ENCODE results near the gene MED23. TPM values are rescaled to one million over a fixed set of nuclear protein-coding genes. Genes with fewer than 3 reads are reported as not detected.
"Not testable (repeated sequence)": the region's sequence is repeated elsewhere in the genome, so short reads cannot be mapped to it uniquely, and the experiment has no call there.

Gene MED23
- total RNA-seq, 2 experiments from 2014 or later, result 26.1 to 27.8 TPM

GRCh38 chr6:131565056-131565455 lies 63.0 kb downstream of the MED23 start:
- Mint-ChIP-seq H3K27ac (no peak overlapping the region), H3K9me3 (ENCODE audit: insufficient read depth) (peaks cover 5% of the 10 kb centered on the region), H3K4me1 (ENCODE audit: low read depth) (no peaks in the 10 kb centered on the region), H3K36me3 (ENCODE audit: low read depth) (no peaks in the 10 kb centered on the region), H3K27me3 (ENCODE audit: low read depth) (peaks cover 2% of the 10 kb centered on the region), H3K4me3 (no peak overlapping the region)
- ATAC-seq, result no peak
- ChIA-PET POLR2A (no interaction called here), CTCF (interaction anchor here (1.5 kb wide), 1 partner anchor 366 kb away, joined by 3 read pairs; no protein-coding TSS in a partner anchor)
- DNase-seq, result no peak

- peaks cover 2% of the 10 kb centered on the region for H3K27me3 Mint-ChIP-seq (ENCODE audit: low read depth)
- ChIA-PET CTCF (interaction anchor here (0.9 to 1.1 kb wide), 3 partner anchors 11 to 379 kb away, joined by 3 read pairs; partner anchors contain the start of gene ARG1), POLR2A (no interaction called here)
- no peak overlapping the region for H3K27ac Mint-ChIP-seq
- DNase-seq (no peak), ATAC-seq (no peak)
- no peaks in the 10 kb centered on the region for H3K36me3 Mint-ChIP-seq (ENCODE audit: low read depth)
- no peak overlapping the region for H3K4me3 Mint-ChIP-seq
- H3K4me1 Mint-ChIP-seq (ENCODE audit: low read depth), result no peaks in the 10 kb centered on the region
- H3K9me3 Mint-ChIP-seq (ENCODE audit: insufficient read depth), result peaks cover 5% of the 10 kb centered on the region
Observed at GRCh38 chr6:131561925-131562707, 65.9 kb downstream of the MED23 start.

GRCh38 chr6:131558922-131559321 lies 69.1 kb downstream of the MED23 start:
- Mint-ChIP-seq H3K36me3 (ENCODE audit: low read depth) (no peaks in the 10 kb centered on the region), H3K27ac (no peak overlapping the region), H3K4me1 (ENCODE audit: low read depth) (no peaks in the 10 kb centered on the region), H3K9me3 (ENCODE audit: insufficient read depth) (peaks cover 5% of the 10 kb centered on the region), H3K4me3 (no peak overlapping the region), H3K27me3 (ENCODE audit: low read depth) (no peaks in the 10 kb centered on the region)
- DNase-seq (no peak), ATAC-seq (no peak)
- ChIA-PET CTCF (no interaction called here), POLR2A (no interaction called here)

- no peaks in the 10 kb centered on the region for H3K36me3 Mint-ChIP-seq (ENCODE audit: low read depth)
- POLR2A ChIA-PET, result no interaction called here
- H3K27me3 Mint-ChIP-seq (ENCODE audit: low read depth), result no peaks in the 10 kb centered on the region
- ATAC-seq (no peak), DNase-seq (no peak)
- H3K27ac Mint-ChIP-seq, result no peak overlapping the region
- H3K4me3 Mint-ChIP-seq, result no peak overlapping the region
- H3K4me1 Mint-ChIP-seq (ENCODE audit: low read depth), result no peaks in the 10 kb centered on the region
- peaks cover 5% of the 10 kb centered on the region for H3K9me3 Mint-ChIP-seq (ENCODE audit: insufficient read depth)
- CTCF ChIA-PET, result no interaction called here
Observed at GRCh38 chr6:131555992-131556391, 72.0 kb downstream of the MED23 start.

- Mint-ChIP-seq H3K9me3 (ENCODE audit: insufficient read depth) (no peaks in the 10 kb centered on the region), H3K4me3 (no peak overlapping the region), H3K4me1 (ENCODE audit: low read depth) (no peaks in the 10 kb centered on the region), H3K36me3 (ENCODE audit: low read depth) (no peaks in the 10 kb centered on the region), H3K27me3 (ENCODE audit: low read depth) (peaks cover 11% of the 10 kb centered on the region), H3K27ac (no peak overlapping the region)
- no peak for DNase-seq
- CTCF ChIA-PET, result no interaction called here
- POLR2A ChIA-PET, result no interaction called here
- ATAC-seq, result no peak
Observed at GRCh38 chr6:131552572-131552971, 75.5 kb downstream of the MED23 start.

- no peaks in the 10 kb centered on the region for H3K36me3 Mint-ChIP-seq (ENCODE audit: low read depth)
- H3K27ac Mint-ChIP-seq, result no peak overlapping the region
- POLR2A ChIA-PET, result no interaction called here
- peaks cover 13% of the 10 kb centered on the region for H3K27me3 Mint-ChIP-seq (ENCODE audit: low read depth)
- CTCF ChIA-PET, result no interaction called here
- DNase-seq, result no peak
- H3K9me3 Mint-ChIP-seq (ENCODE audit: insufficient read depth), result no peaks in the 10 kb centered on the region
- ATAC-seq, result no peak
- no peaks in the 10 kb centered on the region for H3K4me1 Mint-ChIP-seq (ENCODE audit: low read depth)
- H3K4me3 Mint-ChIP-seq, result no peak overlapping the region
Observed at GRCh38 chr6:131551902-131552301, 76.1 kb downstream of the MED23 start.

GRCh38 chr6:131549811-131550210 lies 78.2 kb downstream of the MED23 start:
- no peak overlapping the region for H3K27ac Mint-ChIP-seq
- no peaks in the 10 kb centered on the region for H3K9me3 Mint-ChIP-seq (ENCODE audit: insufficient read depth)
- peaks cover 16% of the 10 kb centered on the region for H3K27me3 Mint-ChIP-seq (ENCODE audit: low read depth)
- no peak overlapping the region for H3K4me3 Mint-ChIP-seq
- no peak for DNase-seq
- H3K36me3 Mint-ChIP-seq (ENCODE audit: low read depth), result no peaks in the 10 kb centered on the region
- no peak for ATAC-seq
- CTCF ChIA-PET, result interaction anchor here (1.0 kb wide), 1 partner anchor 30 kb away, joined by 3 read pairs; no protein-coding TSS in a partner anchor
- POLR2A ChIA-PET, result no interaction called here
- H3K4me1 Mint-ChIP-seq (ENCODE audit: low read depth), result no peaks in the 10 kb centered on the region

- Mint-ChIP-seq H3K36me3 (ENCODE audit: low read depth) (no peaks in the 10 kb centered on the region), H3K4me1 (ENCODE audit: low read depth) (no peaks in the 10 kb centered on the region), H3K4me3 (no peak overlapping the region), H3K27ac (no peak overlapping the region), H3K27me3 (ENCODE audit: low read depth) (peaks cover 25% of the 10 kb centered on the region), H3K9me3 (ENCODE audit: insufficient read depth) (no peaks in the 10 kb centered on the region)
- POLR2A ChIA-PET, result no interaction called here
- CTCF ChIA-PET, result interaction anchor here (1.7 kb wide), 1 partner anchor 14 kb away, joined by 5 read pairs; no protein-coding TSS in a partner anchor
- no peak for ATAC-seq
- no peak for DNase-seq
Observed at GRCh38 chr6:131548441-131548840, 79.6 kb downstream of the MED23 start.

GRCh38 chr6:131547488-131547887 lies 80.6 kb downstream of the MED23 start:
- Mint-ChIP-seq H3K4me1 (ENCODE audit: low read depth) (no peaks in the 10 kb centered on the region), H3K27me3 (ENCODE audit: low read depth) (peaks cover 27% of the 10 kb centered on the region), H3K4me3 (no peak overlapping the region), H3K9me3 (ENCODE audit: insufficient read depth) (no peaks in the 10 kb centered on the region), H3K36me3 (ENCODE audit: low read depth) (no peaks in the 10 kb centered on the region), H3K27ac (no peak overlapping the region)
- ATAC-seq (no peak), DNase-seq (no peak)
- CTCF ChIA-PET, result interaction anchor here (1.7 kb wide), 1 partner anchor 13 kb away, joined by 5 read pairs; no protein-coding TSS in a partner anchor
- POLR2A ChIA-PET, result no interaction called here

- POLR2A ChIA-PET, result no interaction called here
- H3K9me3 Mint-ChIP-seq (ENCODE audit: insufficient read depth), result no peaks in the 10 kb centered on the region
- H3K27me3 Mint-ChIP-seq (ENCODE audit: low read depth), result peaks cover 31% of the 10 kb centered on the region
- DNase-seq (no peak), ATAC-seq (no peak)
- H3K27ac Mint-ChIP-seq, result no peak overlapping the region
- H3K36me3 Mint-ChIP-seq (ENCODE audit: low read depth), result no peaks in the 10 kb centered on the region
- CTCF ChIA-PET, result no interaction called here
- no peaks in the 10 kb centered on the region for H3K4me1 Mint-ChIP-seq (ENCODE audit: low read depth)
- H3K4me3 Mint-ChIP-seq, result no peak overlapping the region
Observed at GRCh38 chr6:131545317-131545716, 82.7 kb downstream of the MED23 start.

- H3K27ac Mint-ChIP-seq; DNase-seq; H3K36me3 Mint-ChIP-seq (ENCODE audit: low read depth); POLR2A ChIA-PET; H3K9me3 Mint-ChIP-seq (ENCODE audit: insufficient read depth); H3K4me3 Mint-ChIP-seq; ATAC-seq: not testable (repeated sequence)
- Mint-ChIP-seq H3K4me1 (ENCODE audit: low read depth) (peaks cover 14% of the 10 kb centered on the region), H3K27me3 (ENCODE audit: low read depth) (peaks cover 14% of the 10 kb centered on the region)
- CTCF ChIA-PET, result interaction anchor here (1.2 kb wide), 1 partner anchor 356 kb away, joined by 3 read pairs; no protein-coding TSS in a partner anchor
Observed at GRCh38 chr6:131538615-131539014, 89.4 kb downstream of the MED23 start.

GRCh38 chr6:131532580-131533039 lies 95.4 kb downstream of the MED23 start:
- ChIA-PET POLR2A (interaction anchor here (0.6 to 3.0 kb wide), 4 partner anchors 39 to 335 kb away, joined by 3 to 13 read pairs (median 4); no protein-coding TSS in a partner anchor), CTCF (interaction anchor here (0.8 to 5.7 kb wide), 14 partner anchors 8 to 647 kb away, joined by 3 to 118 read pairs (median 12); partner anchors contain the start of gene MED23)
- DNase-seq (no peak), ATAC-seq (peak; percentile 46)
- Mint-ChIP-seq H3K27me3 (ENCODE audit: low read depth) (peaks cover 4% of the 10 kb centered on the region), H3K9me3 (ENCODE audit: insufficient read depth) (no peaks in the 10 kb centered on the region), H3K4me3 (no peak overlapping the region), H3K36me3 (ENCODE audit: low read depth) (peaks cover 10% of the 10 kb centered on the region), H3K4me1 (ENCODE audit: low read depth) (peaks cover 59% of the 10 kb centered on the region), H3K27ac (peak overlapping the region; percentile 49)
